GM23338 (cell line): ENCODE data around the gene FAM229B.

Experiments
- CREB1 ChIP-seq: fragments of 250-450 bp; sonication (Bioruptor Pico); IDR thresholded peaks from 2 replicates; pipeline ENCODE4 v1.5.0; 2020; ENCODE audit warnings: low read depth, mild to moderate bottlenecking, moderate library complexity
- CTCF ChIP-seq, 2 experiments: fragments of 200-600 bp in 1 of 2; sonication (generic) in 1 of 2; conservative IDR thresholded peaks; 2 replicates each; pipeline versions ENCODE4 v1.5.1 to v1.6.1; 2016 to 2017; ENCODE audit warnings: antibody characterized with exemption in 2 of 2, low read depth in 2 of 2, mild to moderate bottlenecking in 2 of 2, moderate library complexity in 1 of 2
- ETS1 ChIP-seq: IDR thresholded peaks from 2 replicates; pipeline ENCODE4 v1.6.1; 2016; ENCODE audit warnings: antibody characterized with exemption
- EZH2 ChIP-seq: fragments of 200-600 bp; sonication (generic); IDR thresholded peaks from one replicate; pipeline ENCODE4 v1.8.0; 2017; ENCODE audit warnings: antibody characterized with exemption, mild to moderate bottlenecking, low read depth; ENCODE audit not compliant: unreplicated experiment
- EZH2phosphoT487 ChIP-seq: fragments of 200-600 bp; sonication (generic); IDR thresholded peaks from one replicate; pipeline ENCODE4 v1.8.1; 2018; ENCODE audit warnings: antibody characterized with exemption; ENCODE audit not compliant: unreplicated experiment
- JUNB ChIP-seq: IDR thresholded peaks from one replicate; pipeline ENCODE4 v1.6.1; 2016; ENCODE audit warnings: antibody characterized with exemption; ENCODE audit not compliant: unreplicated experiment
- POLR2AphosphoS5 ChIP-seq: IDR thresholded peaks from 2 replicates; pipeline ENCODE4 v1.6.1; 2016; ENCODE audit warnings: antibody characterized with exemption, low read depth
- REST ChIP-seq: IDR thresholded peaks from one replicate; pipeline ENCODE4 v1.6.1; 2018; ENCODE audit warnings: antibody characterized with exemption; ENCODE audit not compliant: unreplicated experiment
- STAT1 ChIP-seq: IDR thresholded peaks from one replicate; pipeline ENCODE4 v1.6.1; 2016; ENCODE audit warnings: antibody characterized with exemption; ENCODE audit not compliant: unreplicated experiment
- ZNF114 ChIP-seq: fragments of 250-450 bp; sonication (Bioruptor Pico); IDR thresholded peaks from 2 replicates; pipeline ENCODE4 v1.5.0; 2020; ENCODE audit warnings: mild to moderate bottlenecking, moderate library complexity
- ZNF331 ChIP-seq: fragments of 250-450 bp; sonication (Bioruptor Pico); IDR thresholded peaks from 2 replicates; pipeline ENCODE4 v1.5.0; 2020; ENCODE audit warnings: low read depth, mild to moderate bottlenecking, moderate library complexity
- ZNF462 ChIP-seq: fragments of 250-450 bp; sonication (Bioruptor Pico); IDR thresholded peaks from 2 replicates; pipeline ENCODE4 v1.5.0; 2020; ENCODE audit warnings: mild to moderate bottlenecking, moderate library complexity

GRCh38 chr6:112106562-112106961 lies 19.2 kb downstream of the FAM229B start:
- TF ChIP-seq CTCF (conservative IDR thresholded peaks at IDR 0.05; ENCODE audit: low read depth in 2 of 2) (no peak), REST (no peak), CREB1 (CRISPR knock-in tag) (no peak), EZH2 (no peak), POLR2AphosphoS5 (no peak), EZH2phosphoT487 (no peak), STAT1 (no peak), ZNF331 (no peak), JUNB (no peak), ZNF462 (CRISPR knock-in tag) (no peak), ETS1 (no peak), ZNF114 (no peak)
